NCI-H82 treated with DMSO at 0.1 percent for 48 hours (cell line): ENCODE results near the gene RGMB.

ENCODE experiments used
- DNase-seq: peaks from one replicate; lab custom pipeline; 2025; ENCODE audit not compliant: unreplicated experiment; lab: John Stamatoyannopoulos, UW

RGMB gene

GRCh38 chr5:98783051-98783649, 9.7 kb downstream of the RGMB start:
- DNase-seq, result no peak

- DNase-seq, result no peak
Observed at GRCh38 chr5:98784411-98784810, 10.9 kb downstream of the RGMB start.

- no peak for DNase-seq
Observed at GRCh38 chr5:98785244-98785643, 11.8 kb downstream of the RGMB start.

GRCh38 chr5:98786191-98786853, 12.9 kb downstream of the RGMB start:
- no peak for DNase-seq

GRCh38 chr5:98787131-98787719, 13.8 kb downstream of the RGMB start:
- no peak for DNase-seq

- DNase-seq, result no peak
Observed at GRCh38 chr5:98789029-98789428, 15.6 kb downstream of the RGMB start.

- no peak for DNase-seq
Observed at GRCh38 chr5:98791001-98791519, 17.6 kb downstream of the RGMB start.

GRCh38 chr5:98791898-98792580, 18.6 kb downstream of the RGMB start:
- no peak for DNase-seq

- no peak for DNase-seq
Observed at GRCh38 chr5:98793223-98793622, 19.8 kb downstream of the RGMB start.

- DNase-seq, result no peak
Observed at GRCh38 chr5:98794001-98794400, 20.5 kb downstream of the RGMB start.

GRCh38 chr5:98794414-98795080, 21.1 kb downstream of the RGMB start:
- no peak for DNase-seq

GRCh38 chr5:98795243-98795642, 21.8 kb downstream of the RGMB start:
- DNase-seq, result no peak

- no peak for DNase-seq
Observed at GRCh38 chr5:98796197-98796972, 22.9 kb downstream of the RGMB start.

GRCh38 chr5:98798371-98798770, 24.9 kb downstream of the RGMB start:
- DNase-seq, result no peak

- DNase-seq, result no peak
Observed at GRCh38 chr5:98798847-98799246, 25.4 kb downstream of the RGMB start.

- DNase-seq, result no peak
Observed at GRCh38 chr5:98804066-98804465, 30.6 kb downstream of the RGMB start.

- DNase-seq, result no peak
Observed at GRCh38 chr5:98805070-98805469, 31.6 kb downstream of the RGMB start.

GRCh38 chr5:98807806-98808205, 34.3 kb downstream of the RGMB start:
- no peak for DNase-seq

- DNase-seq, result no peak
Observed at GRCh38 chr5:98810206-98810605, 36.7 kb downstream of the RGMB start.

- no peak for DNase-seq
Observed at GRCh38 chr5:98813755-98814154, 40.3 kb downstream of the RGMB start.
